Hematopoietic multipotent progenitor cell treated with erythropoietin and hydrocortisone succinate and interleukin-3 and kit ligand, for 6 days (in vitro differentiated cells): ENCODE measurements around the gene RNF111.
"Not testable (repeated sequence)": the region's sequence is repeated elsewhere in the genome, so short reads cannot be mapped to it uniquely, and the experiment has no call there.

Source experiments
- DNase-seq: peaks from one replicate; pipeline ENCODE4 v3.0.0-alpha.2; 2015

Gene RNF111

GRCh38 chr15:59063042-59063441 lies 75.6 kb downstream of the RNF111 start:
- peak; percentile 73 for DNase-seq

DNA sequence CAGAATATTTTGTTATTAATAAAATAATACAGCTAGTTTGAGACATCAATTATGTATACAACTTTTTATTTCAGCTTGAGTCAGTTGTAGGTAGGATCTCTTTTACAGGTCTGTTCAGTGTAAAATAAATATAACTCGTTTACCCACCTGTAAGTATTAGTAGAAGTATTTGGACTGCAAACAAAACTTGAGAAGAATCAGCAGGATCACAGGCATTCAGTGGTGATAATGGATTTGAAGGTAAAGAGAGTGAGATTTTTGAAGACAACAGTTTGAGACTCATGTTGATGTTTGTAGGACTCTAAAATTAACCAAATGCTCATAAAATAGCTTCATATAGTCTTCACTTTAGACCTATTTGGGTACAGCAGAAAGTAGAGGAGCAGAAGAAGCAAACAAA lies 82.0 kb downstream of the RNF111 start:
- DNase-seq, result no peak

GRCh38 chr15:59074607-59075006 lies 87.1 kb downstream of the RNF111 start:
- no peak for DNase-seq

GRCh38 chr15:59087731-59088130 lies 100.3 kb downstream of the RNF111 start:
- DNase-seq, result no peak

GRCh38 chr15:59094077-59094476 lies 106.6 kb downstream of the RNF111 start:
- DNase-seq, result no peak

- no peak for DNase-seq
Observed at GRCh38 chr15:59096429-59096828, 109.0 kb downstream of the RNF111 start.

DNA sequence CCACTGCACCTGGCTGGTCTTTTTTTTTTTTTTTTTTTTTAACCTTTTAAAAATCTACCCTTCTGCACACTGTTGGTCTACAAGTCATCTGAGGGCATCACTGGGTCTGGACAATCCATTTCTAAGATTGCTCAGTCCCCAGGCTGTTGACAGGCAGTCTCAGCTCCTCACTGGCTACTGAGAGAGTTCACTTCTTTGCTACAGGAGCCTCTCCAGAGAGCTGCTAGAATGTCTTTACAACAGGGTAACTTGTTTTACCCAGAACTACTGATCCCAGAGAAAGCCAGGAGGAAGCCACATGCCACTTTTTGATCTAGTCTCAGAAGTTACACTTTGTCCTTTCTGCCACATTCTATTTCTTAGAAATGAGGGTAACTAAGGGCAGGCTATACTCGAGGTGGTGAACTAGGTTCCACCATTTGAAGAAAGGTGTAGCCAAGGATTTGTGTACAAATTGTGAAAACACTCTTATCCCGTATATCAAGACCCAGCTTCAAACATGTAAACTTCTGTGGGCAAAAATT lies 111.8 kb downstream of the RNF111 start:
- no peak for DNase-seq

GRCh38 chr15:59104602-59104911 lies 117.1 kb downstream of the RNF111 start:
- DNase-seq, result no peak

- peak; percentile 99 for DNase-seq
Observed at GRCh38 chr15:59104912-59105732, 117.7 kb downstream of the RNF111 start, which contains the start of gene CCNB2. Gene CCNB2 (plus strand): TSS chr15:59105146. CDS start chr15:59105269, 123 bp downstream.

DNA sequence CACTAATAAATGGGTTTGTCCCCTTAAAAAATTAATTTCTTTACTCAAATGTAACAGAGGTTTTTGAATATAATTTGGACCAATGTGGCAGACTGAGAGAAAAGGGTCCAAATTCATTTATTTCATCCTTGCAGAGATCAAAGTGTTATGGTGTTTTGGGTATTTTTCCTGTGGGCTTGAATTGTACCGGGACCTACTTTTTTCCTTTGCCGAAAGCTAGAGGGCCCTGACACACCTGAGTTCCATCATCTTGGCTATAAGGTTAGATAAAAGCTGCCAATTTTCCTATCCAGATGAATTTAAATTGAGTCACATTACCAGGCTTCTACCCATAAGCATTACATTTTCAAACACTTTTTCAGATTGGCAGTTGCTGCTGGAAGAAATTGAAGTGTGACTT lies 118.4 kb downstream of the RNF111 start:
- DNase-seq, result peak; percentile 27

GRCh38 chr15:59111251-59111650 lies 123.8 kb downstream of the RNF111 start:
- DNase-seq, result peak; percentile 79

GRCh38 chr15:59115047-59115446 lies 127.6 kb downstream of the RNF111 start:
- DNase-seq, result no peak

DNA sequence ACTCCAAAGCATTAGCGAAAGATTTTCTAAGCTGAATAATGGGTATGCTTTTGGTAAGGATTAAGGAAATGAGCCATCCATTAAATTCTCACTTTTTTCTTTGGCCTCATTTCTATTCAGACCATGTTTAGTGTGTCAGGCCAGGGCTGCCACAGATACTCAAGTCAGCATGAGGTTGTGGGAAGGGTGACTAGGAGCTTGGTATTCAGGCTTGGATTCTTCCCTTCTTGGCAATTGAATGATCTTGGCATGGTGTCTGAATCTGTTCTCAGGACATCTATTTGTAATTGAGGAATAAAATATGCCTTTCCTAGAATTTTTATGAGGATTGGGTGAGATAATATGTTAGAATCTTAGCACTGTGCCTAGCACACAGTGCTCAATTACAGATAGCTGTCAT lies 128.7 kb downstream of the RNF111 start:
- DNase-seq, result no peak

DNA sequence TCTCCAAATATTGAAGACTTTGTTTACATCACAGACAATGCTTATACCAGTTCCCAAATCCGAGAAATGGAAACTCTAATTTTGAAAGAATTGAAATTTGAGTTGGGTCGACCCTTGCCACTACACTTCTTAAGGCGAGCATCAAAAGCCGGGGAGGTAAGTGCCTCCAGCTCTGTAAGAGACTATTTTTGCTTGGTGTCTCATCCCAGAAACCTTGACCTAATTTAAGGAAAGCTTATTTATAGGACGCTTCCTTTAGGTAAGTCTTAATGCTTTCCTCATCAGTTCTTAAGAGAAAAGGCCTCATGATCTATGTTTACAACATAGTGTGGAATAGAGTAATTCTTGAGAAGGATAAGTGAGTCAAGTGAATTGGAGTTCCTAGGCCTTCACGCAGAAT lies 129.3 kb downstream of the RNF111 start:
- DNase-seq, result no peak

GRCh38 chr15:59119625-59120024 lies 132.2 kb downstream of the RNF111 start:
- DNase-seq, result no peak

DNA sequence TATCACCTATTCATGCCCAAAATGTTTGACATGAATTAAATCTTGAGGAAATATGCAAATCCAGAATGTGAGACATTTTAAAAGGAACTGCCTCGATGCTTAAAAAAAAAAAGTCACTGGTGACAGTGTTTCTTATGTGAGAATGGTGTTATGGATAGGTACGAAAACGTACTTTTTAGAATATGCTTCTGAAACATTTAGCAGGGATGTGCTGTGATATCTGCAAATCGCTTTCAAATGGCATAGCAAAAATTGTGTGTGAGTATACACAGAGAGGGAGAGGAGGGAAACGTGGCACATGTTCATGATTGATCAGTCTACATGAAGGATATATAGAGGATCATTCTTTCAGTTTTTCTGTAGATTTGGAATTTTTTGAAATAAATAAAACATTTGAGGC lies 133.5 kb downstream of the RNF111 start:
- DNase-seq, result no peak

- no peak for DNase-seq
Observed at GRCh38 chr15:59124261-59124660, 136.8 kb downstream of the RNF111 start.

GRCh38 chr15:59125683-59126082 lies 138.2 kb downstream of the RNF111 start:
- DNase-seq, result not testable (repeated sequence)

DNA sequence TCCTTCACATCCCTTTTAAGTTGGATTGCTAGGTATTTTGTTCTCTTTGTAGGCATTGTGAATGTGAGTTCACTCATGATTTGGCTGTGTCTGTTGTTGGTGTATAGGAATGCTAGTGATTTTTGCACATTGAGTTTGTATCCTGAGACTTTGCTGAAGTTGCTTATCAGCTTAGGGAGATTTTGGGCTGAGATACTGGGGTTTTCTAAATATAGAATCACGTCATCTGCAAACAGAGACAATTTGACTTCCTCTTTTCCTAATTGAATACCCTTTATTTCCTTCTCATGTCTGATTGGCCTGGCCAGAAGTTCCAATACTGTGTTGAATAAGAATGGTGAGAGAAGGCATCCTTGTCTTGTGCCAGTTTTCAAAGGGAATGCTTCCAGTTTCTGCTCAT lies 139.8 kb downstream of the RNF111 start:
- DNase-seq, result not testable (repeated sequence)

DNA sequence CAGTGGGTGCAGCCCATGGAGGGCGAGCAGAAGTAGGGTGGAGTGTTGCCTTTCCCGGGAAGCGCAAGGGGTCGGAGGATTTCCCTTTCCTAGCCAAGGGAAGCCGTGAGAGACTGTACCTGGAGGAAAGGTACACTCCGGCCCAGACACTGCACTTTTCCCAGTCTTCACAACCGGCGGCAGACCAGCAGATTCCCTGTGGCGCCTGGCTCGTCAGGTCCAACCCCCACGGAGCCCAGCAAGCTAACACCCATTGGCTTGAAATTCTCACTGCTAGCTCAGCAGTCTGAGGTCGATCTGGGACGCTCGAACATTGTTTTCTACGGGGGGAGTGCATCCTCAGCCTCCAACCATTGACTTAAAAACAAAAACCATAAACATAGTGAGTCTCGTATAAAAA lies 144.0 kb downstream of the RNF111 start:
- DNase-seq, result no peak

DNA sequence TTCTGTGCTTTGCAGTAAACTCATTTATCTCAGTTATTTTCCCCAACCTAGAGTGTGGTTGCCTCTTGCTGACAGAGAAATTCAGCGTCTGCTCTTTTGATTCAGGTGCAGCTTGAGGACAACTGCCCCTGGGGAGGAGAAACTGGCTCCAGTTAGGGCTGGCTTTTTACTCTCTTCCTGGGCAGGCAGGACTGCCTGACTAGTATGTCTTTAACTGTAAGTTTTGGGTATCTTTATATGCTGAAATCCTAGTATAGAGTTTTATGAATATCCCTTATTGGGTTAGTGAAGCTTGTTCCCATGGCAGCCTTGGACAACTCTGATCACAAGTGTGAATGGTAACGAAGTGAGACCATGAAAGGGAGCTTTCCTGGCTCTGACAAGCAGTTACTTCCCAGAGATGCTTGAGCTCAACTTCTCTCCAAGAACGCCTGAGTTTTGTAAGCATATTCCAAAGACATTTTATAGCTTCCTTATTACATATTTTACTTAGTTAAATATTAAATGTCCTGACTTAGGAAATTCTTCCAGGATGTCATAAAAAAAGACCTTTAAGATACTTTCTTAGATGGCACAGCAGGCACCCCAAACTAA lies 144.6 kb downstream of the RNF111 start:
- DNase-seq, result no peak

DNA sequence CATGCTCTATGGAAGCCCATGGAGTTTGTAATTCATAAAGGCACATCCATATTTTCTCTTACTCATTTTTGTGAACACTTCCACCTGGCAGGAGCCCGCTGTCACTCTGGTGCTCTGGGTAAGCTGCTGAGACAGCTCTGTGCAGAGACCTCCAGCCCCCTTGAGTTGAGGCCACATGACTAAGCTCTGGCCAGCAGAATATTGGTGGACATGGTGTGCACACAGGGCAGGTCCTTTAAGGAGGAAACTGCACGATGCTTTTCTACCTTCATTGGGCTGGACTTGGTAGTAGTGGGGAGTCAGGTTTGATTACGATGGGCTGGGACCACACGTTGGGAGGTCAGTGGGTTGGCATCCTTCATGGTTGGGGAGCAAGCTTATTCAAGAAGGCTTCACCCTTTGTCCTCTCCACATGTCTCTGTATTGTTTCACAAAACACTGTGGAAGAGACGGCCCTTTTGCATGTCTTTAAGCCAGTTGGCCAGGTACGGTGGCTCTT lies 146.5 kb downstream of the RNF111 start:
- DNase-seq, result no peak

DNA sequence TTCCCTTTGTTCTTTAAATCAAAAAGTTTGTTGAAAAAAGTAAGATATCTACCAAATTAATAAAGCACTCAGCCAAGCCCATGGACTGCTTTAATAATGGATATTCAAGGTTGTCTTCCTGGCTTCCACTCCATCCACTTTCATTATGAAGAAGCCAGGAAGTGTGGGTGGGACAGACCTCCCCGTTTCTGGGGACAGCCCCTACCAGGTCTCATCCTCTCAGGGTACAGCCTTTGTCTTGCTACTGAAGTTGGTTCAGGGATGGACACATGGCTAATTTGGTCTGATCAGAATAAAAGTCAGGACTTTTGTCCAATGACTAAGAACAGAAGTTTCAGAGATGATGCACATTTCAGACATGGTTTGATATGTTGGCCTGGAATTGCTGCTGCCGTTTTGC lies 150.1 kb downstream of the RNF111 start:
- no peak for DNase-seq

- peak; percentile 83 for DNase-seq
Observed at GRCh38 chr15:59138243-59138642, 150.8 kb downstream of the RNF111 start.
